ENCODE data around the gene HOXA7.

The HOXA7 gene

DNA sequence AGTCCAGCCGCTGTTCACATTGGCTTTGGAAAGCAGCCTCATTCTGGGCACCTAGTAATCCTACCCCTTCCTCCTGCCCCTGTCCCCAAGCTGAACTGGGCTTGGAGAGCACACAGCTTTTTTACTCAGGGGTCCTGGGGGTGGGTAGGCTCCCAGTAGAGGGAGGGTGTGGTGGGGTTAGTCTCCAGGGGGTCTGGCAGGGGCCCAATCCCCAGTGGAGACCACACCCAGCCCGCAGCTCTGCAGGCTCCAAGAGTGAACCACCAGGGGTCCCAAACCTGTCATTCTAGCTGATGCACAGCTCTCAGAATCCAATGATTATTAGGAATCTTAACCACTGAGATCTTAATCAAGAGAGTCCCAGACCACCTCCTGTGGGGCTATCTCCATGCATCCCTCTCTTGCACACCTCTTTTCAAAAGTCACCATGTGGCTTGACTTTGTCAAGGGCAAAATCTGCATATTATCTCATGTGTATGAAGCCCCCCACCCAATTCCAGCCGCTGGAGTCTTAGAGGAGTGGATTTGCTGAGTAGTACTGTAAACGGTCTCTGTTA is 25.9 kb upstream of the HOXA7 start:
- no peak for DNase-seq (ENCODE audit: low read depth, low spot score)

DNA sequence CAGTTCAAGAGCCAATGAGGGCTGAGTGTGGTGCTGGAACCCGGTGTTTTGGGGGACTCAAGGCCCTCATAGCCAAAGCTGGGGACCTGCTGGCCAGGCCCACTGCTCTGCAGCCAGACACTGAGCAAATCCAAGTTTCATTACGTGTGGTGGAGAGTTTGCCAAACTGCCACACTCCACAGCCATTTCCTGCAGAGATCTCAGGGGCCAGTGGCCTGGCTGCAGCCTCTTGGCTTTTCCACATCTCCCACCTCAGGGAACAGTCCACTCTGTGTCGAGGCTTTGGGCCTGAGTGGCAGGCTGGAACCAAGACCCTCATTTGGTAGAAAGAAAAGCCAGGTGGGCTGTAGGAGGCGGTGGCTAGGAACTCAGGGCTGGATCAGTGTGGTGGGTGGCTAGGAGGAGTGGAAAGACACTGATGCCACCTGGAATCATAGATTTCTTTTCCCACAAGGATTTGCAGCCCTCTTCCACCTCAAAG is 25.4 kb upstream of the HOXA7 start:
- no peak for DNase-seq (ENCODE audit: low read depth, low spot score)

GRCh38 chr7:27180431-27181420 is 24.3 kb upstream of the HOXA7 start:
- DNase-seq (ENCODE audit: low read depth, low spot score): no peak

- DNase-seq (ENCODE audit: low read depth, low spot score): no peak
Observed at GRCh38 chr7:27179503-27180430, 23.3 kb upstream of the HOXA7 start.

DNA sequence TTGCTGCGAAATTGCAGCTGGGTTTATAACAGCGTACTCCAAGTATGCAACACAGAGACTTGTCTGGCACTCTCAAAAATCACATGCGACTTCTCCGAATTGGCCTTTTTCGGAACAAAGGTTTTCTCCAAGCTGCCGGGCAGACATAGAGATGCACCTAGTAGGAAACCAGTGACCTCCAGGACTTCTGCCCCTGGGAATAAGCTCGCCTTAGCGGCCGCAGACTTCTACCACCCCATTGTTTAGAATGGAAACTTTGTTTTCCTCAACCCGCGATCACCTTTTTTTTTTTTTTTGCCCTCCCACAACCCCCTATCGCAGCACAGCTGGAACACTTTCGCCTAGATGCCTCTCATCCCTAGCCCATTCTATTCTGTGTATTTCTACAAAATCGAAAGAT is 22.6 kb upstream of the HOXA7 start:
- DNase-seq (ENCODE audit: low read depth, low spot score): no peak

GRCh38 chr7:27178366-27178765 is 21.9 kb upstream of the HOXA7 start:
- DNase-seq (ENCODE audit: low read depth, low spot score): no peak

DNA sequence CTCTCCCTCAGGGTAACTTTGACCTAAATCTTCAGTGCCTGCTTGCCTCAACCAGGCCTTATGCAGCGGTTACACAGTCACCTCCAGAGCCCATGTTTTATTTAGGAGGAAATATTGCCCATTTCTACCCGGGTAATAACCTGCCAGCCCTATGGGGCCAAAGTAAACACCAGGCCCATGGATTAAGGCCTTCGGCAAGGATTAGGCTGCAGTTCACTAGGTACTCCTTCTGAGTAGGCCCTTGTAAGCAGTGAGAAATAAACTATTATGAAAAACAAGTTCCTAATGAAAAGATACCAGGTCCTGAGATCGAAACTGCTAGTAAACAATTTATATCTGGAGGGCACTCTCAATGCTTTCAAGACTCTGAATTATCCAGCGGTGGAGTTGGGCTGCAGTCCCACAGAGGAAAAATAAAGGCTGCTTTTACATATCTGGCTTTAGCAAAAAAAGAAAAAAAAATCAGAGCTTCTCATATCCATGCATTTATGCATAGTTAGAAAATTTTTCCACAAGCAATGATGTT is 21.4 kb upstream of the HOXA7 start:
- no peak for DNase-seq (ENCODE audit: low read depth, low spot score)

GRCh38 chr7:27176962-27177794 is 20.7 kb upstream of the HOXA7 start:
- DNase-seq (ENCODE audit: low read depth, low spot score): no peak

- no peak for DNase-seq (ENCODE audit: low read depth, low spot score)
Observed at GRCh38 chr7:27176524-27176845, 20.0 kb upstream of the HOXA7 start.

GRCh38 chr7:27175626-27176523 is 19.4 kb upstream of the HOXA7 start:
- no peak for DNase-seq (ENCODE audit: low read depth, low spot score)

DNA sequence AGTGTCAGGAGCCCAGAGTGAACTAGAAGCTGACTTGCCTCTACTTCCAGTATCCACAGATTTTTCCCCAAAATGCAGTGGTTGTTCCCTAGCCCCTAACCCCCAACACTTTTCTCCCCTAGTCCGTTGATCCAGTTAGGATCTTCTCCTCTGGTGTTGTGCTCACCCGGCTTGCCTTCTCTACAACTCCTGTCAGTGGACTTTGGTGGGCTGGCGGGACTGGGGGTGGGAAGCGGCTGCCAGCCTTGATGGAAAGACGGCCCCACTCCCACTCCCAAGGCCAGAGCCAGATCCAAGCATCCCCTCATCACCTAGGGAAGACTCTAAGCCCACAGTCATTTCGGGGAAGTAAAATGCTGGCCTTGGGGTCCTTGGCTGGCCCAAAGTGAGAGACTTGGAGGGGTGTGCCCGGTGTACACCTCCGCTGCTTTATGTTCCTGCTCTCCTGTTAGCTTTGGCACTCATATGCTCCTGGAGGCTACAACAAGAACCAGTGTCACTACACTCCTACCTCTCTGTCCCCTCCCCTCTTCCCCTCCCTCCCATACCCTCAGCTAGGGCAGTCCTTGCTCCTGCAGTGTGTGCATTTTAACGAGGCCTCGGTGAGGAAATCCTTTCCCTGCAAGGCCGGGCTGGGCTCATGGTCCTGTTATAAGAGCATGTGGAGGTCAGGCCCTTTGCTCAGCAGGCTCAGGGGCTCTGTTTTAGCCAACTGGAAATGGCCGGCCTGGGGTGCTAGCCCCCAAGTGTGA is 18.6 kb upstream of the HOXA7 start:
- no peak for DNase-seq (ENCODE audit: low read depth, low spot score)

DNA sequence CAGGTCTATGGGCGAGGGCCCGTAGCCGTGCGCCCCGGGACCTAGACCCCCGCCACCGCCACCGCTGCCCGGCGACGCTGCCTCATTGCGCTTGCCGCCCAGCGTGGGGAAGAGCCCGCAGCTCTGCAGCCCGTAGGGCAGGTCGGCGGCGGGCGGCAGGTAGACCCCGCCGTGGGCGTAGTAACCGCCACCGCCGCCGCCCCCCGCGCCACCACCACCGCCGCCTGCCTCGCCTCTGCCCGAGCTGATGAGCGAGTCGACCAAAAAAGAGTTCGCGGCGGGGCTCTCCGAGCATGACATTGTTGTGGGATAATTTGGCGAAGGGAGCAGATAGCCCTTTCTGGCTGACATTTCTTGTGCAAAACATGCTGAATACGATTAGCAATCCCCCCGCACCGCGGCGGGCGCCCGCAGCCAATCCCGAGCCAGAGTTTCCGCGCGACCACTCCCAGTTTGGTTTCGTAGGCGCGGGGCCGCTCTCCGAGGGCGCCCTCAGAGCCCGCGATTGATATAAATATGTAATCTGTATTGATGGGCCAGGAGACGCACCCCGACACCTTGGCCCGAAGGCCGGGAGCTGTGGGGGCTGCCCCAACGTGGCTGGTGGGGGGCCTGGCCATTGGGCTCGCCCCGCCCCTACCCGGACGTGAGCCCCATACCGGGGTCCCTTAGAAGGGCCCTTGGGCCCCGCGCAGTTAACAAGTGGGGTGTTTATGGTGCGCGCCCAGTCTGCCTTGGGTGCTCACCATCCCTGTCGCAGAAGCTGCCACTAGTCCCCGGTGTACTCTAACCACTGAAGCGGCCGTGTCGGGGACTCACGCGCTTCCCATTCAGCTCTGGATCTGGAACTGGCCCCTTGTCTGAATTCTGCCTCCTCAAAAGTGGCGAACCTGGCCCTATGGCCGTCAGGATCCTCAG is 17.7 kb upstream of the HOXA7 start, which contains the start of gene HOXA10:
Gene HOXA10 (minus strand): TSS at position 365 of the 918 bp plus-strand sequence. CDS start 14 bp downstream, at position 351.
- DNase-seq (ENCODE audit: low read depth, low spot score): no peak

GRCh38 chr7:27173511-27173955 is 17.1 kb upstream of the HOXA7 start:
- DNase-seq (ENCODE audit: low read depth, low spot score): no peak

- no peak for DNase-seq (ENCODE audit: low read depth, low spot score)
Observed at GRCh38 chr7:27172823-27173510, 16.5 kb upstream of the HOXA7 start.

DNA sequence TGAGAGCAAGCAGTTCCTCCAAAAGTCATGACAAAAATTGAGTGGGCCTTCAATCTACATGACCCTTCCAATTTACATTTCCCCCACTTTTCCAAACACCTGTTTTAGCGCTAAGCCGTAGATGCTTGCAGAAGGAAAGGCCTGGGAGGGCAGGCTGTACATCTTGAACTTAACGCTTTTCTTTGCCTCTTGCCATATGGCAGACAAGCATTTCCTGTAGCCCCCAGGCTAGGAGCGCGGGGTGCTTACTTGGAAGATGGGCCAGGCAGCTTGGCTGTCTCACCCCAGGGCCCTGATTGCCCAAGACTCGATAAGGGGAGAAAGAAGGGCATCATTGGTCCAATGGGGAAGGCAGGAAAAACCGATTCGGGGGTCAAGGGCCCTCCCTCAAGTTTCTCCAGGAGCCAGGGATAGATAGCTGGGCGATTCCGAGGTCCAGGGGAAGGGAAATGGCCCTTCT is 15.9 kb upstream of the HOXA7 start:
- DNase-seq (ENCODE audit: low read depth, low spot score): no peak

GRCh38 chr7:27171637-27172314 is 15.3 kb upstream of the HOXA7 start:
- no peak for DNase-seq (ENCODE audit: low read depth, low spot score)

DNA sequence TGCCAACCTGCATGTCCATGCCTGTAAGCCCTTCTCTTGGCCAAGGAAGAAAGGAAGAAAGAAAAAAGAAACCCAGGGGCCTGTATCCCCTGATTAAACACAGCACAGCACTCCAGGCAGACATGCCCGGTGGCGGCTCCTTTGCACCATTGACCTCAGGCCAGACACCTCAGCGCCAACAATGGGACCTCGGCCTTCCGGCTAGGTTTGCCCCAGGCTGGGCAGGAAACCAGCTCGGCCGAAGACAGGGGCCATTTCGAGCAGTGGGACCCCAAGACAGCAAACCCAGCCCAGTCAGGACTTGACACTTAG is 14.8 kb upstream of the HOXA7 start:
- DNase-seq (ENCODE audit: low read depth, low spot score): no peak
